HepG2 (cell line): ENCODE measurements around the gene NRN1L. TPM values are rescaled to one million over a fixed set of nuclear protein-coding genes. Genes with fewer than 3 reads are reported as not detected.

Experiments used
- EEA1 ChIP-seq: sonication (generic); formaldehyde crosslinking; IDR thresholded peaks from 2 replicates; pipeline ENCODE4 v1.5.1; 2020; ENCODE audit warnings: mild to moderate bottlenecking, missing genetic modification reagents, borderline replicate concordance
- MAZ ChIP-seq, 2 experiments: sonication (generic) in 1 of 2; formaldehyde crosslinking in 1 of 2; IDR thresholded peaks; 2 replicates each; pipeline versions ENCODE4 v1.5.0 to v1.6.1; 2012 to 2020; ENCODE audit warnings: low read depth in 2 of 2, mild to moderate bottlenecking in 2 of 2, borderline replicate concordance in 1 of 2, improper control_type of control experiment in 1 of 2, low read length in 1 of 2, missing genetic modification reagents in 1 of 2, moderate library complexity in 1 of 2
- MED8 ChIP-seq: sonication (generic); formaldehyde crosslinking; IDR thresholded peaks from 2 replicates; pipeline ENCODE4 v1.8.1; 2023; ENCODE audit warnings: mild to moderate bottlenecking, missing genetic modification reagents; ENCODE audit not compliant: insufficient replicate concordance
- SAP130 ChIP-seq: IDR thresholded peaks from 2 replicates; pipeline ENCODE4 v1.6.1; 2016; ENCODE audit warnings: low read depth
- TARDBP ChIP-seq: sonication (generic); formaldehyde crosslinking; IDR thresholded peaks from 2 replicates; pipeline ENCODE4 v1.8.0; 2022; ENCODE audit warnings: mild to moderate bottlenecking, missing genetic modification reagents
- ZC3H4 ChIP-seq: sonication (generic); formaldehyde crosslinking; IDR thresholded peaks from 2 replicates; pipeline ENCODE4 v1.4.0; 2020; ENCODE audit warnings: missing genetic modification reagents, borderline replicate concordance
- ZMYM2 ChIP-seq: sonication (generic); formaldehyde crosslinking; IDR thresholded peaks from 2 replicates; pipeline ENCODE4 v1.8.0; 2022; ENCODE audit warnings: mild to moderate bottlenecking, missing genetic modification reagents
- ZNF230 ChIP-seq: sonication (generic); formaldehyde crosslinking; IDR thresholded peaks from 2 replicates; pipeline ENCODE4 v1.4.0; 2020; ENCODE audit warnings: mild to moderate bottlenecking, missing genetic modification reagents
- ZNF30 ChIP-seq: sonication (generic); formaldehyde crosslinking; IDR thresholded peaks from 2 replicates; pipeline ENCODE4 v1.5.0; 2020; ENCODE audit warnings: mild to moderate bottlenecking, missing genetic modification reagents
- ZNF350 ChIP-seq: sonication (generic); formaldehyde crosslinking; IDR thresholded peaks from 2 replicates; pipeline ENCODE4 v1.4.0; 2020; ENCODE audit warnings: mild to moderate bottlenecking, low read depth, missing genetic modification reagents, borderline replicate concordance
- ZNF446 ChIP-seq: sonication (generic); formaldehyde crosslinking; IDR thresholded peaks from 2 replicates; pipeline ENCODE4 v1.5.0; 2020; ENCODE audit warnings: mild to moderate bottlenecking, missing genetic modification reagents
- ZNF547 ChIP-seq: sonication (generic); formaldehyde crosslinking; IDR thresholded peaks from 2 replicates; pipeline ENCODE4 v1.5.1; 2020; ENCODE audit warnings: mild to moderate bottlenecking, missing genetic modification reagents
- ZNF761 ChIP-seq: sonication (generic); formaldehyde crosslinking; conservative IDR thresholded peaks from 2 replicates; pipeline ENCODE4 v1.4.0; 2020; ENCODE audit warnings: mild to moderate bottlenecking, missing genetic modification reagents
- ZNF772 ChIP-seq: sonication (generic); formaldehyde crosslinking; IDR thresholded peaks from 2 replicates; pipeline ENCODE4 v1.5.0; 2020; ENCODE audit warnings: mild to moderate bottlenecking, missing genetic modification reagents
- ZNF777 ChIP-seq: sonication (generic); formaldehyde crosslinking; IDR thresholded peaks from 2 replicates; pipeline ENCODE4 v1.4.0; 2020; ENCODE audit warnings: missing genetic modification reagents
- ZNF879 ChIP-seq: sonication (generic); formaldehyde crosslinking; IDR thresholded peaks from 2 replicates; pipeline ENCODE4 v1.8.1; 2023; ENCODE audit warnings: missing genetic modification reagents
- ZSCAN9 ChIP-seq: IDR thresholded peaks from 2 replicates; pipeline ENCODE4 v1.6.1; 2016; ENCODE audit warnings: borderline replicate concordance
- ZZZ3 ChIP-seq: sonication (generic); formaldehyde crosslinking; IDR thresholded peaks from 2 replicates; pipeline ENCODE4 v1.4.0; 2020; ENCODE audit warnings: missing genetic modification reagents, mild to moderate bottlenecking, borderline replicate concordance
- polyA plus RNA-seq, 8 experiments: library from polyadenylated mRNA; depleted of rRNA in 3 of 8; stranded (reverse) in 7 of 8; unstranded in 1 of 8; fragments of >200 nt; fragmentation: Illumina TruSeq in 4 of 8; extraction: Trizol in 4 of 8; gene quantifications; 2 replicates each; pipeline versions ENCODE4 v1.2.1 to v1.2.3, GENCODE V29; 2011 to 2016; ENCODE audit warnings: low read depth in 4 of 8, missing spikeins in 1 of 8, mixed read lengths in 1 of 8; ENCODE audit not compliant: insufficient read depth in 1 of 8
- total RNA-seq, 5 experiments: library from RNA; depleted of rRNA; stranded (reverse); fragments of >200 nt; fragmentation: Illumina TruSeq; extraction: Trizol; gene quantifications; 2 replicates each; pipeline ENCODE4 v1.2.3, GENCODE V29; 2016; ENCODE audit warnings: low read depth in 1 of 5
- TF ChIP-seq, protein P1 (sequence below), 2 experiments: fragments of 450-650 bp in 1 of 2; sonication (generic) in 1 of 2; formaldehyde crosslinking in 1 of 2; IDR thresholded peaks; 2 replicates each; pipeline versions ENCODE4 v1.6.1 to v1.8.0; 2016 to 2022; ENCODE audit warnings: antibody characterized with exemption in 1 of 2, mild to moderate bottlenecking in 1 of 2, missing genetic modification reagents in 1 of 2

The NRN1L gene
- total and polyA plus RNA-seq, 2 of the 13 experiments (the other 11 are each of a cell fraction or from before 2014, with no cell fraction given), result 0.53 to 1.2 TPM

DNA sequence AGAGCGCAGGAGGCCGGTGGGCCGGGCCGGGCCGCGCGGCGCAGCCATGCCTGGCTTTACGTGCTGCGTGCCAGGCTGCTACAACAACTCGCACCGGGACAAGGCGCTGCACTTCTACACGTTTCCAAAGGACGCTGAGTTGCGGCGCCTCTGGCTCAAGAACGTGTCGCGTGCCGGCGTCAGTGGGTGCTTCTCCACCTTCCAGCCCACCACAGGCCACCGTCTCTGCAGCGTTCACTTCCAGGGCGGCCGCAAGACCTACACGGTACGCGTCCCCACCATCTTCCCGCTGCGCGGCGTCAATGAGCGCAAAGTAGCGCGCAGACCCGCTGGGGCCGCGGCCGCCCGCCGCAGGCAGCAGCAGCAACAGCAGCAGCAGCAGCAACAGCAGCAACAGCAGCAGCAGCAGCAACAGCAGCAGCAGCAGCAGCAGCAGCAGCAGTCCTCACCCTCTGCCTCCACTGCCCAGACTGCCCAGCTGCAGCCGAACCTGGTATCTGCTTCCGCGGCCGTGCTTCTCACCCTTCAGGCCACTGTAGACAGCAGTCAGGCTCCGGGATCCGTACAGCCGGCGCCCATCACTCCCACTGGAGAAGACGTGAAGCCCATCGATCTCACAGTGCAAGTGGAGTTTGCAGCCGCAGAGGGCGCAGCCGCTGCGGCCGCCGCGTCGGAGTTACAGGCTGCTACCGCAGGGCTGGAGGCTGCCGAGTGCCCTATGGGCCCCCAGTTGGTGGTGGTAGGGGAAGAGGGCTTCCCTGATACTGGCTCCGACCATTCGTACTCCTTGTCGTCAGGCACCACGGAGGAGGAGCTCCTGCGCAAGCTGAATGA, 42.0 kb upstream of the NRN1L start (continued):
- TF ChIP-seq EEA1 (CRISPR knock-in tag) (peak; percentile 30), ZNF777 (CRISPR knock-in tag) (peak; percentile 97), ZNF446 (0 out of 2 replicates have a peak, but pooled peaks have one; percentile 20), SAP130 (peak; percentile 65), ZNF547 (CRISPR knock-in tag) (peak; percentile 82; the same call in 1 of the 2 replicates), ZZZ3 (CRISPR knock-in tag) (peak; percentile 63; the same call in 1 of the 2 replicates), ZSCAN9 (CRISPR knock-in tag) (no peak), ZNF230 (CRISPR knock-in tag) (peak; percentile 90), MAZ (IDR thresholded peaks at IDR 0.05; ENCODE audit: borderline replicate concordance, low read depth, low read length) (no peak), MAZ (CRISPR knock-in tag; IDR thresholded peaks at IDR 0.05; ENCODE audit: low read depth) (peak; percentile 6; the same call in 1 of the 2 replicates), ZNF879 (0 out of 2 replicates have a peak, but pooled peaks have one; percentile 16), ZNF350 (CRISPR knock-in tag) (peak; percentile 91), ZC3H4 (CRISPR knock-in tag) (0 out of 2 replicates have a peak, but pooled peaks have one; percentile 27), ZMYM2 (CRISPR knock-in tag) (peak; percentile 64; the same call in 1 of the 2 replicates), ZNF772 (CRISPR knock-in tag) (peak; percentile 69; the same call in 1 of the 2 replicates), ZNF30 (CRISPR knock-in tag) (0 out of 2 replicates have a peak, but pooled peaks have one; percentile 85), TARDBP (peak; percentile 26; the same call in 1 of the 2 replicates), MED8 (CRISPR knock-in tag) (peak; percentile 41), ZNF761 (CRISPR knock-in tag) (peak; percentile 68; the same call in 1 of the 2 replicates)
- TF ChIP-seq, protein P1, sequence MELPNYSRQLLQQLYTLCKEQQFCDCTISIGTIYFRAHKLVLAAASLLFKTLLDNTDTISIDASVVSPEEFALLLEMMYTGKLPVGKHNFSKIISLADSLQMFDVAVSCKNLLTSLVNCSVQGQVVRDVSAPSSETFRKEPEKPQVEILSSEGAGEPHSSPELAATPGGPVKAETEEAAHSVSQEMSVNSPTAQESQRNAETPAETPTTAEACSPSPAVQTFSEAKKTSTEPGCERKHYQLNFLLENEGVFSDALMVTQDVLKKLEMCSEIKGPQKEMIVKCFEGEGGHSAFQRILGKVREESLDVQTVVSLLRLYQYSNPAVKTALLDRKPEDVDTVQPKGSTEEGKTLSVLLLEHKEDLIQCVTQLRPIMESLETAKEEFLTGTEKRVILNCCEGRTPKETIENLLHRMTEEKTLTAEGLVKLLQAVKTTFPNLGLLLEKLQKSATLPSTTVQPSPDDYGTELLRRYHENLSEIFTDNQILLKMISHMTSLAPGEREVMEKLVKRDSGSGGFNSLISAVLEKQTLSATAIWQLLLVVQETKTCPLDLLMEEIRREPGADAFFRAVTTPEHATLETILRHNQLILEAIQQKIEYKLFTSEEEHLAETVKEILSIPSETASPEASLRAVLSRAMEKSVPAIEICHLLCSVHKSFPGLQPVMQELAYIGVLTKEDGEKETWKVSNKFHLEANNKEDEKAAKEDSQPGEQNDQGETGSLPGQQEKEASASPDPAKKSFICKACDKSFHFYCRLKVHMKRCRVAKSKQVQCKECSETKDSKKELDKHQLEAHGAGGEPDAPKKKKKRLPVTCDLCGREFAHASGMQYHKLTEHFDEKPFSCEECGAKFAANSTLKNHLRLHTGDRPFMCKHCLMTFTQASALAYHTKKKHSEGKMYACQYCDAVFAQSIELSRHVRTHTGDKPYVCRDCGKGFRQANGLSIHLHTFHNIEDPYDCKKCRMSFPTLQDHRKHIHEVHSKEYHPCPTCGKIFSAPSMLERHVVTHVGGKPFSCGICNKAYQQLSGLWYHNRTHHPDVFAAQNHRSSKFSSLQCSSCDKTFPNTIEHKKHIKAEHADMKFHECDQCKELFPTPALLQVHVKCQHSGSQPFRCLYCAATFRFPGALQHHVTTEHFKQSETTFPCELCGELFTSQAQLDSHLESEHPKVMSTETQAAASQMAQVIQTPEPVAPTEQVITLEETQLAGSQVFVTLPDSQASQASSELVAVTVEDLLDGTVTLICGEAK (IDR thresholded peaks at IDR 0.05), result no peak
- TF ChIP-seq, protein P1 (CRISPR knock-in tag; IDR thresholded peaks at IDR 0.05), result peak; percentile 44; the same call in 1 of the 2 replicates
